ENCODE measurements around the gene FRYL. TPM values are rescaled to one million over a fixed set of nuclear protein-coding genes. Genes with fewer than 3 reads are reported as not detected.

The FRYL gene
- total RNA-seq, 4 donors from 2014 or later = 46.0 to 66.5 (median 55.8) TPM

DNA sequence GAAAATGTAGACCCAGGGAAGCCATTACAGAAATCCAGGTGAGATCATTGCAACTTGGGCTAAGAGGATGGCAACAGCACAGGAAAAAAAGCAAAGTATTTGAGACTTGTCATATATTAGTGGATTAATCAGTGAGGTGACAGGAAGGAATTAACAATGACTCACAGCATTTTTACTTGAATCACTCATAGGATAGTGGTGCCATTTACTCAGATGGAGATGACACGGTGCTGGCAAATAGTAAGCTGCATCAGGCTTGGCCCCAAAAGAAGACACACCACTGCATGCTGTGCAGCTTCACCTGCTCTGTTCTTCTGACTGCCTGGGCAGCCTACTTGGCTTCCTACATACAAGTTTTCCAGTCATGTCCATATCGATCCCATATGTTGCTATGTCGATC, 144.8 kb downstream of the FRYL start:
- no peaks in the 10 kb centered on the region for H3K36me3 ChIP-seq
- H3K9me3 ChIP-seq = no peaks in the 10 kb centered on the region
- no peak overlapping the region for H3K27ac ChIP-seq (replicated peaks in 1 of 4)
- WGBS = 76% methylated on average over 3 of the region's 3 CpGs
- TF ChIP-seq EP300 (IDR thresholded peaks at IDR 0.05) = no peak
- no peak for TF ChIP-seq POLR2AphosphoS5 (IDR thresholded peaks at IDR 0.05)
- no peak for TF ChIP-seq POLR2A (IDR thresholded peaks at IDR 0.05; ENCODE audit: low read depth)
- TF ChIP-seq CTCF (IDR thresholded peaks at IDR 0.05) = no peak
- intact Hi-C loops (cut with DNase I) = no loop called here
- peaks cover 6 to 23% (median 13%) of the 10 kb centered on the region in 4 donors for H3K4me1 ChIP-seq
- DNase-seq (ENCODE audit: extremely low spot score) = no peak
- no peaks in the 10 kb centered on the region for H3K27me3 ChIP-seq
- H3K4me3 ChIP-seq = no peak overlapping the region

DNA sequence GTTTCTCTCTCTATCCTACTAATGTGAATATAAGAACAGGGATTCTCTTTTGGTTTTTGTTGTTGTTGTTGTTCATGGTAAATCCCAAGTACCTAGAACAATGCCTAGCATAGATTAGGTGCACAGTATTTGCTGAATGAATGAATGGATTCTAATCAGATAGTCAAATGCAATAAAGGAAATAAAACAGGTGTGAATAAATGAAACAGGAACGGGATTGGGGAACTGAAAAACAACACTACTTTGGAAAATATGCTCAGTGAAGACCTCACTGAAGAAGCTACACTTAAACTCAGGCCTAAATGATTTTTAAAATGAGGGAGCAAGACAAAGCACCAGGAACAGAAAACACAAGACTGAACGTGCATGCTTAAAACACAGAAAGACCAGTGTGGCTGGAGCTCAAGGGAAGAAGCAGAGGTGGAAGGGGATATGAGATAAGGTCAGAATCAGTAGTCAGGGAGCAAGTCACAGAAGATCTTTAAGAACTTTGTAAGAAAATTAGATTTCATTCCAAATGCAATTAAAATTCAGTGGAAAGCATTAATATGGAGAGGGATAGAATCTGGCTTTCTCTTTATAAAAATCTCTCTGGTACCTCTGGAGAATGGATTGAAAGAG, 145.3 kb downstream of the FRYL start:
- H3K36me3 ChIP-seq = no peaks in the 10 kb centered on the region
- H3K4me1 ChIP-seq = peaks cover 6 to 17% (median 11%) of the 10 kb centered on the region in 4 donors
- no peaks in the 10 kb centered on the region for H3K27me3 ChIP-seq
- TF ChIP-seq EP300 (IDR thresholded peaks at IDR 0.05) (no peak), CTCF (IDR thresholded peaks at IDR 0.05) (no peak), POLR2AphosphoS5 (IDR thresholded peaks at IDR 0.05) (no peak), POLR2A (IDR thresholded peaks at IDR 0.05; ENCODE audit: low read depth) (no peak)
- H3K9me3 ChIP-seq = no peaks in the 10 kb centered on the region
- no peak overlapping the region for H3K4me3 ChIP-seq
- no peak overlapping the region for H3K27ac ChIP-seq (replicated peaks in 1 of 4)
- intact Hi-C loops (cut with DNase I) = no loop called here
- 59% methylated on average over 2 of the region's 2 CpGs for WGBS
- DNase-seq (ENCODE audit: extremely low spot score) = no peak

- Histone ChIP-seq H3K4me1 (peaks cover 6 to 15% (median 11%) of the 10 kb centered on the region in 4 donors), H3K27ac (replicated peaks in 1 of 4) (no peak overlapping the region), H3K4me3 (no peak overlapping the region), H3K27me3 (no peaks in the 10 kb centered on the region), H3K36me3 (no peaks in the 10 kb centered on the region), H3K9me3 (no peaks in the 10 kb centered on the region)
- TF ChIP-seq EP300 (IDR thresholded peaks at IDR 0.05) (no peak), CTCF (IDR thresholded peaks at IDR 0.05) (no peak), POLR2A (IDR thresholded peaks at IDR 0.05; ENCODE audit: low read depth) (no peak), POLR2AphosphoS5 (IDR thresholded peaks at IDR 0.05) (no peak)
- intact Hi-C loops (cut with DNase I) = no loop called here
- WGBS = 94% methylated on average over 1 of the region's 1 CpG
- DNase-seq (ENCODE audit: extremely low spot score) = no peak
Measured at GRCh38 chr4:48633657-48634056, 146.4 kb downstream of the FRYL start.

GRCh38 chr4:48629458-48629857, 150.6 kb downstream of the FRYL start:
- no peak overlapping the region for H3K4me3 ChIP-seq
- H3K9me3 ChIP-seq = no peaks in the 10 kb centered on the region
- 94% methylated on average over 2 of the region's 2 CpGs for WGBS
- DNase-seq (ENCODE audit: extremely low spot score) = no peak
- no peaks in the 10 kb centered on the region for H3K4me1 ChIP-seq
- no peak overlapping the region for H3K27ac ChIP-seq (replicated peaks in 1 of 4)
- H3K36me3 ChIP-seq = no peaks in the 10 kb centered on the region
- H3K27me3 ChIP-seq = no peaks in the 10 kb centered on the region
- intact Hi-C loops (cut with DNase I) = no loop called here
- TF ChIP-seq POLR2A (IDR thresholded peaks at IDR 0.05; ENCODE audit: low read depth) (no peak), CTCF (IDR thresholded peaks at IDR 0.05) (no peak), POLR2AphosphoS5 (IDR thresholded peaks at IDR 0.05) (no peak), EP300 (IDR thresholded peaks at IDR 0.05) (no peak)
